GM12865 (cell line): ENCODE results near the gene RAB3IP.

ENCODE experiments used
- DNase-seq: peaks from one replicate; pipeline ENCODE4 v3.0.0; 2010; ENCODE audit warnings: low read depth
- H3K4me3 ChIP-seq: 2 replicates; pipeline ENCODE4 v1.5.1; 2011; ENCODE audit warnings: mild to moderate bottlenecking, low read depth, low read length, control low read depth
- CTCF ChIP-seq: IDR thresholded peaks from 2 replicates; pipeline ENCODE4 v1.5.1; 2011; ENCODE audit warnings: low read length, control low read depth, low read depth, inconsistent platforms; ENCODE audit not compliant: insufficient read depth; ENCODE audit errors: missing control alignments

RAB3IP gene

GRCh38 chr12:69703146-69703642, 35.5 kb upstream of the RAB3IP start:
- no peak overlapping the region for H3K4me3 ChIP-seq
- no peak for TF ChIP-seq CTCF
- no peak for DNase-seq

- no peak overlapping the region for H3K4me3 ChIP-seq
- no peak for TF ChIP-seq CTCF
- no peak for DNase-seq
Measured at GRCh38 chr12:69704357-69704756, 34.3 kb upstream of the RAB3IP start.

GRCh38 chr12:69708649-69709048, 30.0 kb upstream of the RAB3IP start:
- no peak for DNase-seq
- H3K4me3 ChIP-seq = no peak overlapping the region
- TF ChIP-seq CTCF = no peak

- no peak for DNase-seq
- no peak for TF ChIP-seq CTCF
- no peak overlapping the region for H3K4me3 ChIP-seq
Measured at GRCh38 chr12:69712826-69713225, 25.8 kb upstream of the RAB3IP start.

GRCh38 chr12:69714542-69714941, 24.1 kb upstream of the RAB3IP start:
- no peak for DNase-seq
- H3K4me3 ChIP-seq = no peak overlapping the region
- TF ChIP-seq CTCF = no peak

- no peak for TF ChIP-seq CTCF
- no peak for DNase-seq
- no peak overlapping the region for H3K4me3 ChIP-seq
Measured at GRCh38 chr12:69719336-69720316, 19.0 kb upstream of the RAB3IP start.
